ENCODE results near the gene FBXO27. TPM values are rescaled to one million over a fixed set of nuclear protein-coding genes. Genes with fewer than 3 reads are reported as not detected.

The FBXO27 gene
- total and polyA plus RNA-seq, 4 donors: 2.1 to 5.0 (median 3.7) TPM

- no peak for TF ChIP-seq REST (IDR thresholded peaks at IDR 0.05)
- TF ChIP-seq, protein P1, sequence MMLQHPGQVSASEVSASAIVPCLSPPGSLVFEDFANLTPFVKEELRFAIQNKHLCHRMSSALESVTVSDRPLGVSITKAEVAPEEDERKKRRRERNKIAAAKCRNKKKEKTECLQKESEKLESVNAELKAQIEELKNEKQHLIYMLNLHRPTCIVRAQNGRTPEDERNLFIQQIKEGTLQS (IDR thresholded peaks at IDR 0.05): no peak
- TF ChIP-seq, protein P2, sequence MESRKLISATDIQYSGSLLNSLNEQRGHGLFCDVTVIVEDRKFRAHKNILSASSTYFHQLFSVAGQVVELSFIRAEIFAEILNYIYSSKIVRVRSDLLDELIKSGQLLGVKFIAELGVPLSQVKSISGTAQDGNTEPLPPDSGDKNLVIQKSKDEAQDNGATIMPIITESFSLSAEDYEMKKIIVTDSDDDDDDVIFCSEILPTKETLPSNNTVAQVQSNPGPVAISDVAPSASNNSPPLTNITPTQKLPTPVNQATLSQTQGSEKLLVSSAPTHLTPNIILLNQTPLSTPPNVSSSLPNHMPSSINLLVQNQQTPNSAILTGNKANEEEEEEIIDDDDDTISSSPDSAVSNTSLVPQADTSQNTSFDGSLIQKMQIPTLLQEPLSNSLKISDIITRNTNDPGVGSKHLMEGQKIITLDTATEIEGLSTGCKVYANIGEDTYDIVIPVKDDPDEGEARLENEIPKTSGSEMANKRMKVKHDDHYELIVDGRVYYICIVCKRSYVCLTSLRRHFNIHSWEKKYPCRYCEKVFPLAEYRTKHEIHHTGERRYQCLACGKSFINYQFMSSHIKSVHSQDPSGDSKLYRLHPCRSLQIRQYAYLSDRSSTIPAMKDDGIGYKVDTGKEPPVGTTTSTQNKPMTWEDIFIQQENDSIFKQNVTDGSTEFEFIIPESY (IDR thresholded peaks at IDR 0.05): no peak
These were observed 4.8 kb upstream of the FBXO27 start (continued) for GRCh38 chr19:39037194-39037593.

- DNase-seq (ENCODE audit: low spot score): no peak
- H3K4me3 ChIP-seq (ENCODE audit: low read depth in 1 of 3, low read length in 3 of 3): no peak overlapping the region
- peaks cover 0 to 25% (median 13%) of the 10 kb centered on the region in 4 donors for H3K4me1 ChIP-seq (ENCODE audit: control insufficient read depth in 4 of 4, insufficient read depth in 4 of 4, low read length in 3 of 4)
- no peak overlapping the region for H3K9ac ChIP-seq (ENCODE audit: low read depth in 1 of 2, low read length in 2 of 2)
- H3K9me3 ChIP-seq (ENCODE audit: control insufficient read depth in 4 of 4, low read length in 3 of 4): no peaks in the 10 kb centered on the region
- H3K27me3 ChIP-seq (ENCODE audit: control insufficient read depth in 4 of 4, insufficient read depth in 4 of 4, low read length in 3 of 4): no peaks in the 10 kb centered on the region
- no peaks in the 10 kb centered on the region for H3K36me3 ChIP-seq (ENCODE audit: control insufficient read depth in 4 of 4, insufficient read depth in 3 of 4, low read depth in 1 of 4, low read length in 3 of 4)
- TF ChIP-seq GABPA (IDR thresholded peaks at IDR 0.05 in 1 of 2, conservative IDR thresholded peaks at IDR 0.05 in 1 of 2) (no peak), FOXA1 (IDR thresholded peaks at IDR 0.05) (no peak), EGR1 (IDR thresholded peaks at IDR 0.05; ENCODE audit: low read depth in 2 of 2) (no peak), RXRA (IDR thresholded peaks at IDR 0.05) (no peak)
- TF ChIP-seq, protein P2 (IDR thresholded peaks at IDR 0.05): no peak
- H3K27ac ChIP-seq (ENCODE audit: low read depth in 1 of 2, low read length in 2 of 2): no peak overlapping the region
These were observed 4.2 kb upstream of the FBXO27 start for GRCh38 chr19:39036581-39036980.

GRCh38 chr19:39031368-39032062 lies 834 bp downstream of the FBXO27 start:
- DNase-seq (ENCODE audit: low spot score): peak; percentile 89
- H3K36me3 ChIP-seq (ENCODE audit: control insufficient read depth in 4 of 4, insufficient read depth in 3 of 4, low read depth in 1 of 4, low read length in 3 of 4): peaks cover 0 to 2% (median 0%) of the 10 kb centered on the region in 4 donors
- peak overlapping the region in 2 of 3 donors; percentile 46 to 80 for H3K4me3 ChIP-seq (ENCODE audit: low read depth in 1 of 3, low read length in 3 of 3)
- H3K4me1 ChIP-seq (ENCODE audit: control insufficient read depth in 4 of 4, insufficient read depth in 4 of 4, low read length in 3 of 4): peaks cover 4 to 33% (median 16%) of the 10 kb centered on the region in 4 donors
- no peak overlapping the region for H3K9ac ChIP-seq (ENCODE audit: low read depth in 1 of 2, low read length in 2 of 2)
- H3K27ac ChIP-seq (ENCODE audit: low read depth in 1 of 2, low read length in 2 of 2): peak overlapping the region; percentile 63 to 90
- no peaks in the 10 kb centered on the region for H3K9me3 ChIP-seq (ENCODE audit: control insufficient read depth in 4 of 4, low read length in 3 of 4)
- no peaks in the 10 kb centered on the region for H3K27me3 ChIP-seq (ENCODE audit: control insufficient read depth in 4 of 4, insufficient read depth in 4 of 4, low read length in 3 of 4)
- WGBS: under 1% methylated on average over 49 of the region's 49 CpGs
- no peak for TF ChIP-seq FOXA2 (IDR thresholded peaks at IDR 0.05)
- peak in 1 of 2 donors; percentile 2 for TF ChIP-seq HNF4A (conservative IDR thresholded peaks at IDR 0.05)
- peak; percentile 77 for TF ChIP-seq SP1 (IDR thresholded peaks at IDR 0.05)
- no peak for TF ChIP-seq TAF1 (conservative IDR thresholded peaks at IDR 0.05)
- no peak for TF ChIP-seq RXRA (IDR thresholded peaks at IDR 0.05)
- TF ChIP-seq RAD21 (IDR thresholded peaks at IDR 0.05): peak in 1 of 2 donors; percentile 0
- TF ChIP-seq FOXA1 (IDR thresholded peaks at IDR 0.05): peak; percentile 50
- TF ChIP-seq EGR1 (IDR thresholded peaks at IDR 0.05; ENCODE audit: low read depth in 2 of 2): no peak
- TF ChIP-seq YY1 (IDR thresholded peaks at IDR 0.05): peak; percentile 39
- no peak for TF ChIP-seq NR2F2 (IDR thresholded peaks at IDR 0.05)
- peak in 1 of 2 donors; percentile 10 for TF ChIP-seq JUND (IDR thresholded peaks at IDR 0.05)
- peak; percentile 5 for TF ChIP-seq CTCF (IDR thresholded peaks at IDR 0.05; ENCODE audit: low read depth, low read length, missing input control)
- TF ChIP-seq GABPA (IDR thresholded peaks at IDR 0.05 in 1 of 2, conservative IDR thresholded peaks at IDR 0.05 in 1 of 2): peak in 1 of 2 donors; percentile 31
